Mucosa of stomach (tissue), 1 donor: ENCODE measurements around the gene ALDH1A1.

Source experiments
- H3K27me3 ChIP-seq: one replicate; pipeline ENCODE4 v1.7.0; 2013; ENCODE audit warnings: mild to moderate bottlenecking, low read length; ENCODE audit not compliant: control insufficient read depth, insufficient read depth
- H3K36me3 ChIP-seq: one replicate; pipeline ENCODE4 v1.7.0; 2013; ENCODE audit warnings: low read length; ENCODE audit not compliant: control insufficient read depth, insufficient read depth
- H3K4me1 ChIP-seq: one replicate; pipeline ENCODE4 v1.7.0; 2013; ENCODE audit warnings: mild to moderate bottlenecking, low read length; ENCODE audit not compliant: control insufficient read depth, insufficient read depth
- H3K4me3 ChIP-seq: one replicate; pipeline ENCODE4 v1.7.0; 2013; ENCODE audit warnings: low read length
- H3K9ac ChIP-seq: one replicate; pipeline ENCODE4 v1.7.0; 2013; ENCODE audit warnings: mild to moderate bottlenecking, low read length, moderate library complexity
- H3K9me3 ChIP-seq: one replicate; pipeline ENCODE4 v1.7.0; 2013; ENCODE audit warnings: mild to moderate bottlenecking, low read length, moderate library complexity; ENCODE audit not compliant: control insufficient read depth
- donor health status: Pancreatic carcinoma.

Gene ALDH1A1

DNA sequence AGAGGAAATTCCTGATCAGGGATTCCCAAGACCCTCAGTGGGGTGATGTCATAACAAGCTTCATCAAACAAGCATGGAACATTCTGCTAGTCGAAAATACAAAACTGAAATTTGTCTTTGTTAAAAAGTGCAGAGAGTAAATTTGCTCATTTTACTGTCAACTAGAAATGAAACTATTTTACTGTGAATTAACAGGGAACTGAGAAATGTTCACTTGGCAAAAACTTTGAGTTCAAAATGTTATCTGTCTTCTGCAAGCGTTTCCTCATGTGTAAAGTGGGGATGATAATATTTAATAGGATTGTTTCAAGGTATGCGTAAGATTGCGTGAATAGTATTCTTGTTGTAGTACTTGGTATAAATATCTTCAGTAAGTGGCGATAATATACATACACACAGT, 45.4 kb downstream of the ALDH1A1 start:
- H3K9ac ChIP-seq: no peak overlapping the region
- H3K27me3 ChIP-seq: no peaks in the 10 kb centered on the region
- H3K4me3 ChIP-seq: no peak overlapping the region
- H3K4me1 ChIP-seq: peaks cover 5% of the 10 kb centered on the region
- no peaks in the 10 kb centered on the region for H3K36me3 ChIP-seq
- H3K9me3 ChIP-seq: no peaks in the 10 kb centered on the region

DNA sequence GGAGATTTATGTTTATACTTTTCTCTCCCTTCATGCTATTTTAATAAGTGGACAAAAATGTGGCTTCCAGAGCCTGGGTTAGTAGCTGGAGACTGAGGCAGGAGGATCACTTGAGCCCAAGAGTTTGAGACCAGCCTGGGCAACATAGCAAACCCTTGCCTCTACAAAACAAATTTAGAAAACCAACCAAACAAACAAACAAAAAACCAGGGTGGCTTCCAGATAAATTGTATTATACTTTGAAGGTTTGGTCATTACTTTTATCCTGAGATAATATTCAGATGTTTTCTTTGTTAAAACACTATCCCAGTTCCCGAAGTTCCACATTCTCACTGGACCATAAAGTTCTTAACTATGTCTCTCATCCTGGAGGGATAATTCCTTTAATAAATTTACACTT, 46.0 kb downstream of the ALDH1A1 start:
- Histone ChIP-seq H3K4me1 (peaks cover 5% of the 10 kb centered on the region), H3K9me3 (no peaks in the 10 kb centered on the region), H3K4me3 (no peak overlapping the region), H3K9ac (no peak overlapping the region), H3K36me3 (no peaks in the 10 kb centered on the region), H3K27me3 (no peaks in the 10 kb centered on the region)

DNA sequence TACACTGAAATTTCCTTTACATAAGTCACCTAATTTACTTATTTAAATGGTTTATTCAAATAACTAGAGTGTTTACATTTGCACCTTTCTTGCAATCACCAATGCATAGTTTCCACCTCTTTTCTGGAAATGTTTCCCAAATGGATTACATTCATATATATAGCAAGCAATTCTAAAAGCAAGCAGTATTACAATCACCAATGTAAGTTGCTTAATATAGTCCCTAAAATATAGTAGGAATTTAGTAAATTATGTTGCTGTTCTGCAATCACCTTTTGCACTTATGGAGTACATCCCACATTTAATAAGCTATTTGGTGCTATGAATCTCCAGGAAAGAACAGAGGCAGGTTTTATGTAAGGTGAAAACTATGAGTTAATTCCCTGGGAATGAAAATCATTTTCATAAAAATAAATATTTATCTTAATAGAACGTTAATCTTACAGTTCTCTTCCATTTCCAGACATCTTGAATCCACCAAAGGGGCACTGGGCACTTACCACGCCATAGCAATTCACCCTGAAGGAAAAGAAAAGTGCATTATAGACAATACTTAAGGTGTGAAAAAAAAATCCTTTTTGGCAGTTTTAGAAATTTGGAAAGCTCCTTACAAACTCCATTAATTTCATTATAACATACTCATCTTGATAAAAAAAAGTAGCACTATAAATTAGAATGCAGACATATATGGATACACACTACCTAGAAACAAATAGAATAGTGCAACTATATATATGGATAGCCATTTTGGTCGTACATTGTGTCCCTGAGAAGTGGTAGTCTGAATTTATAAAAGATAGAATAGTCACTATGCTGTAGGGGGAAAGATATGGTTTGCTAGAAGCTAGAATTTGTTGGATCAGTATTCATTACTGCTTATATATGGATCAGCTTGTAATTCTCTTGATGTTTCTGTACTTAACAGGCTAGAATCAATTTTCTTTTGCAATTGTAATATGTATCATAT, 47.1 kb downstream of the ALDH1A1 start:
- H3K9me3 ChIP-seq: no peaks in the 10 kb centered on the region
- H3K27me3 ChIP-seq: no peaks in the 10 kb centered on the region
- no peak overlapping the region for H3K4me3 ChIP-seq
- no peak overlapping the region for H3K9ac ChIP-seq
- peaks cover 5% of the 10 kb centered on the region for H3K4me1 ChIP-seq
- H3K36me3 ChIP-seq: no peaks in the 10 kb centered on the region

DNA sequence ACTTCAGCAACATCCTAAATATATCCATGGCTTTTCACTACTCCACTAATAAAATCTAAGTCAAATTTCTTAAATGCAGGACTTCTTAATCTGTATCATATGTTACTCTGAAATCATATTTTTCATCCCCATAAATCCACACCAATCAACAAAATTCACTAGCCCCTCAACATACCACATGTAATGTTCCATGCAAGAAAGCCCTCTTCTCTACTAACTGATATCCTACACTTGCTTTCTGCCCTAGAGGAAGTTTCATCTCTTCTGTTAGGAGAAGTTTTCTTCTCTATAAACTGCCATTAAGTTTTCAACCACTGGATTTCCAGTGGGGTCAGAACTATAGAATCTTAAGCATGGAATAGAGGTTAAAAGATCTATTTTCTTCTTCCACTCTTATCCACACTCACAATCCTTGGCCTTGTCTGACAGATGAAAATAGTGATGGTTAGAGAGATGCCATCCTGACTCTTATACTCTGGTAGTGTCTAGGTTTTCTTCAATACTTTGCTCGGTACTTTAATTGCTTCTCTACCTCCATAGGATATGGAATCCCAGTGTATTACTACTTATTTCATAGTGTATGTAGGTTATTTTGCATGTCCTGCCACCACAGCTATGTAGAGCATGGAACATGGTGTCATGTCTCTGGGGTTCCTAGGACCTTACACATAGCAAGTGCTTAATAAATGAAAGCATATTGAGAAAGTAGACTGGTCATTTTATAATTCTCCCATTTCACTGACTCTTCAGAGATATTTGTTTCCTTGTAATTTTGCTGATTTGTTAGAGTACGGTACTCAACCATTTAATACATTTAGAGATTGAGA, 48.4 kb downstream of the ALDH1A1 start:
- H3K9ac ChIP-seq: no peak overlapping the region
- no peaks in the 10 kb centered on the region for H3K27me3 ChIP-seq
- H3K36me3 ChIP-seq: no peaks in the 10 kb centered on the region
- no peak overlapping the region for H3K4me3 ChIP-seq
- H3K9me3 ChIP-seq: no peaks in the 10 kb centered on the region
- peaks cover 5% of the 10 kb centered on the region for H3K4me1 ChIP-seq

DNA sequence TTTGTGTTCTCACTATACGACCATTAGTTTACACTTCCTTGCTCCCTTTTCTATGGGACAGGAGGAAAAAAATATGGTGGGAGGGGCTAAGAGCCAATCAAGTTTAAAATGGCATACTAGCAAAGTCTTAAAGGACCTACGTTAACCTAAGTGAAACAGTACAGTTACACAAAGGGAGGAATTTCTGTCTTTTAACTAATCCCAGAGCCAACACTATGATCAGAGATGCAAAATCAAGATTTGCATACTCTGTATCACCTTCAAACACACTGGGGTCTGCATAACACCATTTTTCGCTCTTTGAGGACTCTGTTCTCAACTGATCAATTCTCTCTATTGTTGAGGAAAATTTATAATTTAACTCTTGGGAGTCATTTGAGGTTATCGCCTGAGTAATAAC, 49.8 kb downstream of the ALDH1A1 start:
- Histone ChIP-seq H3K27me3 (no peaks in the 10 kb centered on the region), H3K9ac (no peak overlapping the region), H3K9me3 (no peaks in the 10 kb centered on the region), H3K36me3 (no peaks in the 10 kb centered on the region), H3K4me3 (no peak overlapping the region), H3K4me1 (peaks cover 5% of the 10 kb centered on the region)

DNA sequence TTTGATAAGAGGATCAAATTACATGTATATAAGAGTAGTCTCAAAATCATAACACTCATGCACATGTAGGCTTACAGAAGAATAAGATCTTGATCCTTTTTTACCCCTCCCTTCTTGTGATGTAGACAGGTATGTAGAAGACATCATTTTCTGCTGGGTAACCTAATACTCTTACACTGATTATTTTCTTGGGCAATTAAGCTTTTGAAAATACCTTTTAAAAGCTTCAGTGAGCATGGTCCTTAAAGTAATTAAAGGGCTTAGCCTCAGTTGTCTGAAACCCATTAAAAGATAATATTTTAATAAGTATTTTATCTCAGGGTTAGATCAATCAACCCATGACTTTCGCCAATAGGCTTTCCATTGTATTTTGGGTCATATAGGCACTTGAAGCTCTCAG, 50.6 kb downstream of the ALDH1A1 start:
- H3K4me1 ChIP-seq: peaks cover 2% of the 10 kb centered on the region
- H3K36me3 ChIP-seq: no peaks in the 10 kb centered on the region
- no peaks in the 10 kb centered on the region for H3K9me3 ChIP-seq
- no peaks in the 10 kb centered on the region for H3K27me3 ChIP-seq
- H3K4me3 ChIP-seq: no peak overlapping the region
- H3K9ac ChIP-seq: no peak overlapping the region

DNA sequence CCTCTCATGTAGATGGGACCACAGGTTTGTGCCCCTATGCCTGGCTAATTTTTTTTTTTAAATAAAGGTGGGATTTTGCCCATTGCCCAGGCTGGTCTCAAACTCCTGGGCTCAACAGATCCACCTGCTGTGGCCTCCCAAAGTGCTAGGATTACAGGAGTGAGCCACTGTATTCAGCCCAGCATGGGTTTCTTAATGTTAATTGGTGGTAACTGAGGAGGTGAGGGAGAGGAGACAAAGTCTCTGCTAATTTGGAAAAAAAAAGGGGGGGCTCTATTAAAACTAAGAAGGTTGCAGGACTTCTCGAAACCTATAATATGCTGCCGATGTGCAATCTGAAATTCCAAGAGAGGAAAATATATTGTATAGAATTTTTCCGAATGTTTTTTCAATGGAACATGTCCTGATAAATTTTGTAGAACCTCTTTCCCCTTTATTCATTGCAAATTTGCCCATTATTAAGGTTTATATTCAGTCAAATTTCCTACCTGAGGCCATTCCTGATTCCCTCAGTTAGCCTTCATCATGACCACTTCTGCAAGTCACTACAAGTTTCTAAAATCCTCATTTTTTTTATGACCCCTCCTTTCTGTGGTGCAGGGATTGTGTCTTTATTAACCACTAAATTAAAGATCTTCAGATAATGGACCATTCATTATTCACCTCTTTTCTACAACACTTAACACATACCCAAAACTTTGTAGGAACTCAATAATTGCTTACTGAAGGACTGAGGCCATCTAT, 52.9 kb downstream of the ALDH1A1 start:
- no peaks in the 10 kb centered on the region for H3K4me1 ChIP-seq
- no peak overlapping the region for H3K4me3 ChIP-seq
- H3K9ac ChIP-seq: no peak overlapping the region
- H3K9me3 ChIP-seq: no peaks in the 10 kb centered on the region
- H3K36me3 ChIP-seq: no peaks in the 10 kb centered on the region
- no peaks in the 10 kb centered on the region for H3K27me3 ChIP-seq

DNA sequence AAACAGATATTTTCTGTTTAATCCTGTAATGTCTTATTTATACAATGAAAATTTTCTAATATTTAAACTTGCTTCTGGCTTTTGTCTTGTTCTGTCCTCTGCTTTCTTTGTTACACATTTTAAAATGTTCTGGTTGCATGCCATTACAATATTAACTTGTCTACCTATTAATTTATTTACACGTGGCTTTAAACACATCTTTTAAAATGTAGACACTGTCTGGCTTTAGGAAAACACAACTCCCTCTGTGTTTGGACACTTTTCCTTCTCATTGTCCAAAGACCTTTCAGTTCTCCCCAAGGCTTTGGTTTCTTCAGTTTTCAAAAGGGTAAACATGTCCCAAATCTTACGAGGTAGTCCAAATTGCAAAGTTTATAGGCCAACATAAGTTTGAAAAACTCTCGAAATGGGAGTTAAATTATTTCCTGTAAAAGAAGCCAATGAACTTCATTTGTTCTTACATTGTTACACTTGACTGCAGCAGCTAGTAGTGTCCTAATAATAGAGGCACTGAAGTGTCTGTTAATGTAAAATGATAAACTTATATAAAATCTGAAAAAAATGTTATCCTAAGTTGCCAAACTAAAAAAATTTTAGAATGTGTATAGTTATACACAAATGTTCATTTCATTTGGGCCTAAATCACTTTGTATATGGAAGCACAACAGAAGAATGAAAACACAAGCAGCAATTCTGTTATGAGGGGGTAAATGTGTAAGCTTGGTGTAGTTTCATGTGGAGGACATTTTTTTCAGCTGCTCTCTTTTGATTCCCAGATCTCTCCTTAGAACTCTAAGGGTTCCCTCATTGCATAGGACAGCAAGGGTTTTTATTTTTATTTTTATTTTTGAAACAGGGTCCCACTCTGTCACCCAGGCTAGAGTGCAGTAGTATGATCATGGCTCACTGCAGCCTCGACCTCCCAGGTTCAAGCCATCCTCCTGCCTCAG, 53.8 kb downstream of the ALDH1A1 start:
- H3K4me1 ChIP-seq: no peaks in the 10 kb centered on the region
- no peak overlapping the region for H3K4me3 ChIP-seq
- H3K36me3 ChIP-seq: no peaks in the 10 kb centered on the region
- H3K9me3 ChIP-seq: no peaks in the 10 kb centered on the region
- no peaks in the 10 kb centered on the region for H3K27me3 ChIP-seq
- H3K9ac ChIP-seq: no peak overlapping the region

DNA sequence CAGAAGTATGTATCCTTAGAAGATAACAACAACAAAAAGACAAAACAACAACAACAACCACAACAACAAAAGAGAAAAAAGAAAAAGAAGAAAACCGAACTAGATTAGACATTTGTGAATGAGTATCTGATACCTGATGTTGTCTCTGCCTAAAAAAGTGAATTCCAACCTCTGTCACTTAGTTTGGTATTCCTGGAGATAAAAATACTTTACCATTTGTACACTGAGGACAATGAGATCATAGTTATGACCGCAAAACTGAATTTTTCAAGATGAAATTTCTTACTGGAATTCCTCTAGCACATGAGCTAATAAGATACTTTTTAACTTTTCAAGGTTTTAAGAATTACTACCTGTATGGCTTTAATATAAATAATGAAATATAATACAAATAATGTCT, 54.5 kb downstream of the ALDH1A1 start:
- H3K27me3 ChIP-seq: no peaks in the 10 kb centered on the region
- H3K9ac ChIP-seq: no peak overlapping the region
- no peak overlapping the region for H3K4me3 ChIP-seq
- no peaks in the 10 kb centered on the region for H3K4me1 ChIP-seq
- no peaks in the 10 kb centered on the region for H3K9me3 ChIP-seq
- H3K36me3 ChIP-seq: no peaks in the 10 kb centered on the region

DNA sequence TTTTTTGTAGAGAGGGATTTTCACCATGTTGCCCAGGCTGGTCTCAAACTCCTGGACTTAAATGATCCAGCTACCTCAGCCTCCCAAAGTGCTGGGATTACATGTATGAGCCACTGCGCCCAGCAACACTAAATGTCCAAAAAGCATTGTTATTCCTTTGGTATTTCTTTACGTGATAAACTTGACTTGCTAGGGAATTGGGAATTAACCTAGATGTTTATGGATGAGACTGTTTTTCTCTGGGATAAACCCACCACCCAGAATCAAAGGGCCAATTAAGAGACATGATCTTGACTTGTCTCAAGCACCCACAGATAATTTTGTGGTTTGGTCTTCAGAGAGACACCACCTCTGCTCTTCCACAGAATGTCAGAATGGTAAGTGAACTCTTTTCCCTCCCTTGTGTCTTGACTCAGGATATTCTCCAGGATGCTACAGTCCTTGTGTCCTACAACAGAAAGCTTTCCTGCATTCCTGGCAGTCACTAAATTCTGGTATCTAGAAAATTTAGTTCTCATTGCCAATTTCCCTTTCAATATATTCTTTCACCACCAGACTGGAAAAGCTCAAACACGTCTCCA, 55.7 kb downstream of the ALDH1A1 start:
- H3K4me3 ChIP-seq: no peak overlapping the region
- no peak overlapping the region for H3K9ac ChIP-seq
- H3K27me3 ChIP-seq: no peaks in the 10 kb centered on the region
- H3K4me1 ChIP-seq: no peaks in the 10 kb centered on the region
- no peaks in the 10 kb centered on the region for H3K9me3 ChIP-seq
- H3K36me3 ChIP-seq: no peaks in the 10 kb centered on the region

DNA sequence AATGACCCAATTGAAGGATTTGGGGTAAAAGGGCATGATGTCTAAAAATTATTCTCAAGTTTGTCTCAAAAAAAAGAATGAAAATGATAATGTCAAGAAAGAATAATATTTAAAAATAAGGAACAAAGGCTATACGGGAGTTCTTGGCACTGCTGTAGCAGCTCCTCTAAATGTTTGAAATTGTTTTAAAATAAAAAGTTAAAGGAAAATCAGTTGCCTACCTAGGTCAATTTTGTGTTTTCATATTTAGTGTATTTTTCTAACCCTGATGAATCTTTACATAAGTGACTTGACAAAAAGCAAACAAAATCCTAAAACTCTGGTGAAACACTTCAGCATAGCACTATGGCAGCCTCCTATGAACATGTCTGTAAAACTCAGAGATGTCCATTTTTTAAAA, 56.4 kb downstream of the ALDH1A1 start:
- Histone ChIP-seq H3K9ac (no peak overlapping the region), H3K4me3 (no peak overlapping the region), H3K27me3 (no peaks in the 10 kb centered on the region), H3K36me3 (no peaks in the 10 kb centered on the region), H3K4me1 (no peaks in the 10 kb centered on the region), H3K9me3 (no peaks in the 10 kb centered on the region)
